GM19238 (cell line): Measurements from ENCODE around the gene SYNGR2.

Experiments
- DNase-seq: peaks from one replicate; pipeline ENCODE4 v3.0.0; 2011; ENCODE audit warnings: low spot score; ENCODE audit not compliant: insufficient read length

The SYNGR2 gene

GRCh38 chr17:78142119-78142861, 26.1 kb upstream of the SYNGR2 start:
- DNase-seq = no peak

DNA sequence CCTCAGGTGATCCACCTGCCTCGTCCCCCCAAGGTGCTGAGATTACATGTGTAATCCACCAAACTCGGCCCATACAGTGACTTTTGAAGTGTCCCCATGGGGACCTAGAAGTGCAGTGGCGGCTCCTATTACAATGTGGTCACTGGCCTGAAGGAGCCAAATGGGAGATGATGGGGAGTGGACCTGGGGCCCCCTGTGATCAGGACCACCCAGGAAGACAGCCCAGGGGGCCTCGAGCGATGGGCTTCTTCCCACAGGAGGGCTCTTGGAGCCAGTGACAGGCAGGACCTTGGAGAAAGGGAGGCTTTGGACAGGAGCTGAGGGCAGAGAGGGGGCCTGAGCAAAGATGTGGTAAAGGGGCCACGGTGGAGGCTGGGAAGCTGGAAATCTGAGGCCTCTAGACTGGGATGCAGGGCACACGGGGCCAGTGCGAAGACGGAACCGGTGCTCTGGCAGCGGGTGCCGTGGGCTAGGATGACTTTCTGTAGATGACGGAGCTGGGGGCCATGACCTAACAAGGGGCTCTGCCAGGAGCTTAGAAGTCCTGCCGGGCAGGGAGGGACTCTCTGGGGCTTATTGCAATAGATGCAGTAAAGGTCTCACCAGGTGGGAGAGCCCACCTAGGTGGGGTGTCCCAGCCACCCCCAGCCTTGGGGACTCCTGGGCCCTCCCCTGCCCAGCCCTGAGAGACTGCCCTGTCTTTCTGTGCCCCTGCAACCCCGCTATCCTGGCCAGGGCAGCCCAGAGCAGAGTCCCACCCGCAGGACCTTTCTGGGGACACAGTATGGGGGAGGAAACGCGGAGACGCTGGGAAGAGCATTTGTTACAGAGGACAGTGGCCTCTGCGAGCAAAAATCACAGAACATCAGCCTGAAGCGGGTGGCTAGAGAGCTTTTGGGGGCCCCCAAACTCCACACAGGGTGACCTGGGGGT, 24.9 kb upstream of the SYNGR2 start:
- DNase-seq = no peak

DNA sequence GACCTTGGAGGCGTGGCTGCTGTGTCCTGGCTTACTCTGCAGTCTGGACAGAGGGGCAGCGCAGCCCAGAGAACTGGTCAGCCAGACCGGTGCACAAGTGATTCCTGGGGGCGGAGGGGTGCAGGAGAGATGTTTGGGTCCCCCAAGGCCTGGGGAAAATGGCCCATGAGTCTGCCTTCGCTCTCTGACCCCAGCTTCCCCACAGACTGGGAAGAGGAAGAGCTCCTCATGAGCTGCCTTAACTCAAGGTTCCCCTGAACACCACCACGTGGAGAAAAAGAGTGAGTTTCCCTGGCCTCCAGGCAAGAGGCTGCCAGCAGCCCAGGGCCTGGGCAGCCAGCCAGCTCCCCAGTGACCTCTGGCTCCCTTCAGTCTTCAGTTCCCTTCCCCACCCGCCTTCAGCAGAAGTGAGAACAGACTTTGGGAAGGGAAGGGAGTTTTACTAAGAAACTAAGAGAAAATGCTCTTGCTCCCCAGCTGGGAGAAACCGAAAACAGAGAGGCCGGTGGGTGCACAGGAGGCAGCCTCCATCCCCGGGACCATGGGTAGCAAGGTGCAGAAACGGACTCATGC, 24.1 kb upstream of the SYNGR2 start:
- no peak for DNase-seq

- DNase-seq = no peak
Measured at GRCh38 chr17:78144736-78145641, 23.4 kb upstream of the SYNGR2 start.

- no peak for DNase-seq
Measured at GRCh38 chr17:78146471-78146869, 21.9 kb upstream of the SYNGR2 start.

DNA sequence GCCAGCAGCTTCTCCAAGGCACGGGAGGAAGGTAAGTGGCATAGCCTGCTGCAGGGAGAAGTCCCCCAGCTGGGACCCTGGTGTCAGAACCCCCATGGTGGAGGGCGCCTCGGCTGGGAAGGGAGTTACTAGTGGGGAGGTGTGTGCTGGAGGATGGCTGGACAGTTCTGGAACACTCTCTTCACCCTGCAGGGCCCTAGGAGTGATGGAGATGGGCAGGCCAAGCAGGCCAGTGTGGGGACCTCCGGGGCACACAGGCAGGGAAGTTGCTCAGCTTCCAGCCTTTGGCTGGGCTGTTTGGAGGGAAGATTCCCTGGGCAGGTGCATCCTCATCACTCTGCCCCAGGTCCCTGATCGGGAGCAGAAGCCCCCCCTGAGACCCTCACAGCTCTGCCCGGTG, 21.5 kb upstream of the SYNGR2 start:
- no peak for DNase-seq

DNA sequence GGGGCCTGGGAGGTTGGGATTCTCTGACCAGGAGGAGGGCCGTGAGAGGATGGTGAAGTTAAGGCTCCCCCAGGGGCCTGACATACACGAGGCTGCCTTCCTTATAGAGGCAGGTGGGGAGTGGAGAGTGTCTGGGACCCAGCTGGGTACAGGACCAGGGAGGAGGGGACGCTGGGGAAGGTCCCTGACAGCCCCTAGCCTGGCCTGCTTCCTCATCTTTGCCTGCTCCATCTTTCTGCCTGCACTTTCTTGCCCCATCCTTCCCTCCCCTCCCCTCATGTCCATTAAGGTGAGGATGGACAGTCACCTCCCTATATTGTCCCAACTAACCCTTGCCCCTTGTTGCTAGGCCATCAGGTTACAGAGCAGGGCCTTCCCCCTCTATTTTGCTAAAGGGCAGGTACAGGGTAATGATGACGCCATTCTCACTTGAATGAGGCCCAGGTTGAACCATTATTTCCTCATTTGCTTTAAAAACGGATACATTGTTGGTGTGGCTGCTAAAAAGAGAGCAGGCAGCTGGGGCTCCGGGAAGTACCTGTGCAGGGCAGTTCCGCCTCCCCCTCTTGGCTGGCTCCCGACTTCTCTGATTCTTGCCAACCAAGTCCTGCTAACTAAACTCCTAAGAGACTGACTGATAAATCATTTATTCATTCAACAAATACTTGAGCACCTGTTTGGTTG, 20.9 kb upstream of the SYNGR2 start:
- DNase-seq = no peak

DNA sequence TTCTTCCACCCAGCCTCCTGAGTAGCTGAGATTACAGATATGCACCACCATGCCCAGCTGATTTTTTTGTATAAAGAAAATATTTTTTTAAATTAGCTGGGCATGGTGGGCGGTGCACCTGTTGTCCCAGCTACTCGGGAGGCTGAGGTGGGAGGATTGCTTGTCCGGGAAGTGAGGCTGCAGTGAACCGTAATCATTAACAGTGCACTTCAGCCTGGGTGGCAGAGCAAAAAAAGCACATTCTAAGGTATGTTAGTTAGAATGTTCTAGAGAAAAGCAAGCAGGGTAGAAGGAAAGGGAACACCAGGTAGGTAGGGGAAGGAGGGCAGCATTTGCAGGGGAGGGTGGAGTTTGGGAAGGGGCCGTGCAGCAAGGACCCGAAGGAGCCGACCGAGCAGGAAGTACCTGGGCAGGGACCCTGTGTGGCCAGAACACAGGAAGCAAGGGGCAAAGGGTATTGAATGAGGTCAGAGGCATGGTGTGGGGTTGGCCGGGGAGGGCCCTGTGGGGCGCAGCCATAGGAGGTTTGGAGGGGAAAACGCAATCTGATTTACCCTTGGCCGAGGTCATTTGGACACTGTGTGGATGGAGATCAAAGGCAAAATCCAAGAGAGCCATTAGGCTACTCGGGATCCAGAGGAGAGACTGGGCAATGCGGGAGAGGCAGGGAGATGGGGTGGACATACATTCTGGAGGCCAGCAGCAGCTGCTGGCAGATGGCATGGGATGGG, 19.9 kb upstream of the SYNGR2 start:
- DNase-seq = no peak

DNA sequence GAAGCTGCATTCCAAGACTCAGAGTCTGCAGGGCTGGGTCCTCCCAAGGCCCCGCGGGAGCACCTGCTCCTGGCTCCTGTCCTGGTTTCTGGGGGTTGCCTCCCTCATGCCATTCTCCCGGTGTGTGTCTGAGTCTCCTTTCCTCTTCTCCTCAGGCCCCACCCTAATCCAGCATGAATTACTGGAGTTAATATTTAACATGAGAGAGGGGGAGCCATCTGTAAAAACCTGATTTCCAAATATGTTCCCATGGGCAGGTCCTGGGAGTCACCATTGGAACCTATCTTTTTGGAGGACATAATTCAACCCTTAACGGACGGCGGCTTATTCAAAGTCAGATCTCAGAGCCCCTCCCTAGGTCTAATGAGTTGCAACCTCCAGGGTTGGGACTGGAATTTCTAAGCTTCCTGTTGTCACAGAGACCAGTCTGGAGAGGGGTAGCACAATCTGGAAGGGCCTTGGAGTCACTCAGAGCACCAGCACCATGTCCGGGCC, 16.8 kb upstream of the SYNGR2 start:
- DNase-seq = no peak

GRCh38 chr17:78154903-78155811, 13.2 kb upstream of the SYNGR2 start:
- no peak for DNase-seq

DNA sequence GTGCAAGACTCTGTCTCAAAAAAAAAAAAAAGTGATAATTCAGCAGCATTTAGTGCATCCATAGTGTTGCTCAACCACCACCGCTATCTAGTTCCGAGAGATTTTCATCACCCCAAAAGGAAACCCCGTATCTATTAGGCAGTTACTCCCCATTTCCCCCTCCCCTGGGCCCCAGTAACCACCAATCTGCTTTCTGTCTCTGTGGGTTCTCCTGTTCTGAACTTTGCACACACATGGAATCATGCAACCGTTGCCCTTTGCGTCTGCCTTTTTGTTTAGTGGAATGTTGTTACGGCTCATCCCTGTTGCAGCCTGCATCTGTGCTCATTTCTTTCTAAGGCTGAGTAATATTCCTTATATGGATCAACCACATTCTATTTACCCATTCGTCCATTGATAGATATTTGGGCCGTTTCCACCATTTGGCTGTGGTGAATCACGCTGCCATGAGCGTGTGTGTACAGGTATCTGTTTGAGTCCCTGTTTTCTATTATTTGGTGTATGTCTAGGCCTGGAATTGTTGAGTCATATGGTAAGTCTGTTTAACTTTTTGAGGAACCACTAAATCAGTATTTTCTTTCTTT, 8.7 kb upstream of the SYNGR2 start:
- DNase-seq = no peak

- DNase-seq = no peak
Measured at GRCh38 chr17:78163881-78164747, 4.3 kb upstream of the SYNGR2 start.

GRCh38 chr17:78164748-78165607, 3.4 kb upstream of the SYNGR2 start:
- no peak for DNase-seq

GRCh38 chr17:78166416-78166815, 2.0 kb upstream of the SYNGR2 start:
- no peak for DNase-seq

GRCh38 chr17:78168903-78169793, 767 bp downstream of the SYNGR2 start:
- peak; percentile 69 for DNase-seq
